Activated T-helper 2 cell treated with anti-CD3 and anti-CD28 coated beads, Interferon-gamma antibody, Interleukin-2, Interleukin-4, amounts not matched to agents 10 μg/mL and 5 μg/mL and 100 μg/mL, durations not matched to agents 14 hours and 24 hours and 36 hours (primary cell): Measurements from ENCODE around the gene AURKAIP1. TPM values are rescaled to one million over a fixed set of nuclear protein-coding genes. Genes with fewer than 3 reads are reported as not detected.
A peak's percentile ranks its signal among the peaks of the same experiment; 100 is the strongest.
"Not testable (repeated sequence)": the region's sequence is repeated elsewhere in the genome, so short reads cannot be mapped to it uniquely, and the experiment has no call there.

Experiments
- DNase-seq: peaks from one replicate; pipeline ENCODE4 v3.0.0; 2021; ENCODE audit warnings: low spot score
- H3K27ac Mint-ChIP-seq: one replicate; pipeline ENCODE4 v1.8.0; 2021; ENCODE audit warnings: mixed read lengths
- H3K27me3 Mint-ChIP-seq: one replicate; pipeline ENCODE4 v1.8.0; 2021; ENCODE audit warnings: low read depth, mixed read lengths
- H3K36me3 Mint-ChIP-seq: one replicate; pipeline ENCODE4 v1.8.0; 2021; ENCODE audit warnings: low read depth, mixed read lengths
- H3K4me1 Mint-ChIP-seq: one replicate; pipeline ENCODE4 v1.8.0; 2021; ENCODE audit warnings: low read depth, mixed read lengths
- H3K4me3 Mint-ChIP-seq: one replicate; pipeline ENCODE4 v1.8.0; 2021; ENCODE audit warnings: low read depth, mild to moderate bottlenecking, moderate library complexity, mixed read lengths
- H3K9me3 Mint-ChIP-seq: one replicate; pipeline ENCODE4 v1.8.0; 2021; ENCODE audit warnings: mixed read lengths
- intact Hi-C: fragments of 100-400 bp; cut with micrococcal nuclease; formaldehyde crosslinking; loops from one replicate; pipeline ENCODE4 v1.15.1; 2023
- total RNA-seq: library from RNA; stranded (reverse); gene quantifications from 2 replicates; pipeline ENCODE4 v1.2.3, GENCODE V29; 2022

The AURKAIP1 gene
- total RNA-seq, 1 donor from 2014 or later: 133 TPM

GRCh38 chr1:1390675-1391074 is 15.7 kb upstream of the AURKAIP1 start:
- intact Hi-C loops: no loop called here
- peaks cover 95% of the 10 kb centered on the region for H3K36me3 Mint-ChIP-seq
- no peak for DNase-seq
- H3K4me3 Mint-ChIP-seq: no peak overlapping the region
- no peaks in the 10 kb centered on the region for H3K9me3 Mint-ChIP-seq
- no peak overlapping the region for H3K27ac Mint-ChIP-seq
- H3K4me1 Mint-ChIP-seq: peaks cover 4% of the 10 kb centered on the region
- H3K27me3 Mint-ChIP-seq: no peaks in the 10 kb centered on the region

GRCh38 chr1:1388078-1388472 is 13.1 kb upstream of the AURKAIP1 start:
- Mint-ChIP-seq H3K4me3 (no peak overlapping the region), H3K36me3 (peaks cover 72% of the 10 kb centered on the region), H3K27ac (no peak overlapping the region), H3K9me3 (no peaks in the 10 kb centered on the region), H3K27me3 (no peaks in the 10 kb centered on the region), H3K4me1 (no peaks in the 10 kb centered on the region)
- DNase-seq: no peak
- intact Hi-C loops: no loop called here

- DNase-seq: no peak
- Mint-ChIP-seq H3K27ac (no peak overlapping the region), H3K4me3 (no peak overlapping the region), H3K27me3 (no peaks in the 10 kb centered on the region), H3K36me3 (peaks cover 65% of the 10 kb centered on the region), H3K4me1 (no peaks in the 10 kb centered on the region), H3K9me3 (no peaks in the 10 kb centered on the region)
- intact Hi-C loops: no loop called here
Observed at GRCh38 chr1:1387098-1388077, 12.4 kb upstream of the AURKAIP1 start.

- intact Hi-C loops: no loop called here
- no peak overlapping the region for H3K27ac Mint-ChIP-seq
- DNase-seq: no peak
- H3K4me1 Mint-ChIP-seq: no peaks in the 10 kb centered on the region
- H3K9me3 Mint-ChIP-seq: no peaks in the 10 kb centered on the region
- H3K36me3 Mint-ChIP-seq: peaks cover 52% of the 10 kb centered on the region
- H3K27me3 Mint-ChIP-seq: no peaks in the 10 kb centered on the region
- H3K4me3 Mint-ChIP-seq: no peak overlapping the region
Observed at GRCh38 chr1:1385931-1386330, 10.9 kb upstream of the AURKAIP1 start.

DNA sequence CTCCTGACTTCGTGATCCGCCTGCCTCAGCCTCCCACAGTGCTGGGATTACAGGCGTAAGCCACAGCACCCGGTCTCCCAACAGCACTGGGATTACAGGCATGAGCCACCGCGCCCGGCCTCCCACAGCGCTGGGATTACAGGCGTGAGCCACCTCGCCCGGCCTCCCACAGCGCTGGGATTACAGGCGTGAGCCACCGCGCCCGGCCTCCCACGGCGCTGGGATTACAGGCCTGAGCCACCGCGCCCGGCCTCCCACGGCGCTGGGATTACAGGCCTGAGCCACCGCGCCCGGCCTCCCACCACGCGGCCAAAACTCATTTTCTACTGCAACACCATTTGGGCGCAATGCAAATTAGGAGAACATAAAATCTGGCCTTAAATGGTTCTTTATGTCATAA is 10.3 kb upstream of the AURKAIP1 start:
- H3K4me1 Mint-ChIP-seq, DNase-seq, H3K27me3 Mint-ChIP-seq, H3K27ac Mint-ChIP-seq, H3K9me3 Mint-ChIP-seq, H3K4me3 Mint-ChIP-seq, intact Hi-C loops: not testable (repeated sequence)
- peaks cover 46% of the 10 kb centered on the region for H3K36me3 Mint-ChIP-seq

DNA sequence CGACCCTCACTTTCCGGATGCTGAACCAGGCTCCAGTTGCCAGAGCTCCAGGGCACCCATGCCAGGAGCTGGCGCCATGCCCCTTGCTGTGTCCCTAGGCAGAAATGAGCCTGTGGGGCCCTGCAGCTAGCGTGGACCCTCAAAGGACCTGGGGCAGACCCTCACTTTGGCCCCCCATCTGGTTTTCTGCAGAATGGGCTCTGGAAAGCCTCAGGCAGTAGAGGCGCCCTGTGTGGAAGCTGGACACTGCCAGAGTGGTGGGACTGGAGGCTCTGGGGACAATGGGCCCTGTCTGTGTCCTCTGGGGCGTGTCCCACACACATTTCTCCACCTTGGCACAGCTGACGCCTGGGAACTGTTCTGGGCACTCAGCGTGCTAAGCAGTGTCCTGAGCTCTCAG is 6.3 kb upstream of the AURKAIP1 start:
- no peak overlapping the region for H3K4me3 Mint-ChIP-seq
- H3K9me3 Mint-ChIP-seq: no peaks in the 10 kb centered on the region
- intact Hi-C loops: no loop called here
- H3K4me1 Mint-ChIP-seq: peaks cover 7% of the 10 kb centered on the region
- no peak for DNase-seq
- H3K36me3 Mint-ChIP-seq: peaks cover 7% of the 10 kb centered on the region
- H3K27me3 Mint-ChIP-seq: no peaks in the 10 kb centered on the region
- H3K27ac Mint-ChIP-seq: no peak overlapping the region

GRCh38 chr1:1380860-1381259 is 5.9 kb upstream of the AURKAIP1 start:
- Mint-ChIP-seq H3K36me3 (peaks cover 3% of the 10 kb centered on the region), H3K4me1 (peaks cover 7% of the 10 kb centered on the region), H3K27me3 (no peaks in the 10 kb centered on the region), H3K4me3 (no peak overlapping the region), H3K27ac (no peak overlapping the region), H3K9me3 (no peaks in the 10 kb centered on the region)
- DNase-seq: no peak
- intact Hi-C loops: no loop called here

DNA sequence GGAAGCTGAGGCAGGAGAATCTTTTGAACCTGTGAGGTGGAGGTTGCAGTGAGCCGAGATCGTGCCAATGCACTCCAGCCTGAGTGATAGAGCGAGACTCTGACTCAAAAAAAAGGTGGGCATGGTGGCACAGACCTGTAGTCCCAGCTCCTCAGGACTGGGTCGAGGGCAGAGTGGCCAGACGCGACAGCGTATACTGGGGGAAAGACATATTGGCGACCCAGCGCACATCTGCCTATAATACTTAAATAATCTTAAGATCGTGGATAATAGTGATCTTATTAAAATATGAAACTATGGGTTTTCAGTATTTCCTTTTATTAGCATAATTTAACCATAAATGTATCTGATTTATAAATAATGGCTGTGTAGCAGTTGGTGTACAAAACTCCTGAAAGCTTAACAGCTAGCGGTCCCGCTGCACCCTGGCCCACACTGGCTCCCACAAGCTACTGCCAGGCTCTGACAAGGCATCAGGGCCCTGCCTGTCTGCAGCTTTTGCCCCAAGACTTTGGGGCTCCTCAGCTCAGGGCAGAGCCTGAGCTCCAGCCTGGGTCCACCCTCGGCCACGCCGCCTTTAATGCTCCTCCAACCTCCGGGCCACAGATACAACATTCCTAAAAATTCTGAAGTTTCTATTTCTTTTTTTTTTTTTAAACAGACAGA is 2.7 kb upstream of the AURKAIP1 start:
- Mint-ChIP-seq H3K9me3 (no peaks in the 10 kb centered on the region), H3K4me3 (no peak overlapping the region), H3K36me3 (peaks cover 12% of the 10 kb centered on the region), H3K27ac (no peak overlapping the region), H3K4me1 (peaks cover 14% of the 10 kb centered on the region), H3K27me3 (no peaks in the 10 kb centered on the region)
- DNase-seq: no peak
- intact Hi-C loops: loop anchor here (10.0 kb wide), 1 partner anchor 73 kb away; the partner anchor contains the start of genes ACAP3 and PUSL1

DNA sequence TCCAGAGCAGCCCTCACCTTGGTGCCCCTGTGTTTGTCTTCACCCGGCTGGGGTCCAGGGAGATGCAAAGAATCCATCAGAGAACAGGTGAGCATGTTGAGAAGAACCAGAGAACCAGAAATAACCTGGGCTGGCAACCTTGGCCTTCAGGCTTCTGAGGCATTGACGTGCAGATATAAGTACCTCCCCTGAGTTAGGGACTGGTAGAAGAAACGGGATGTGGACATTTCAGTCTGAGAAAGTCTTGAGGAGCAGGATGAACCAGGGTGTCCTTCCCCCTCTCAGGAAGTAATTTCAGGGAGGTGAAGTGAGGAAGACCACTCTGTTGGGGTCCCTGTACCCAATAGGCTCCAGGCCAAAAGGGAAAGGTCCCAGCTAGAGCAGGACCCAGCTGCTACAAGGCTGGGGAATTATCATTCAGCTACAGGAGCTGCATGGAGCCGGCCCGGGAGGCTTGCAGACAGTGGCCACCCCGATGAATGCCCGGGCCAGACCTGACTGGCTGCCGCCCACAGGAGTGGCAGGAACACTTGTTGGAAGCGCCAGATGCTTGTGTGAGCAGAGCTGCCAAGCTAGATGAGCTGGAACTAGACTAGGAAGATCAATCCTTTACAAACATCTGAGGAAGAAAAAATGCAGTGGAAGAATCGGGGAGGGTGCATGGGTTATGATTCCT is 1.7 kb upstream of the AURKAIP1 start:
- Mint-ChIP-seq H3K27ac (peak overlapping the region; percentile 95), H3K4me1 (peaks cover 16% of the 10 kb centered on the region)

DNA sequence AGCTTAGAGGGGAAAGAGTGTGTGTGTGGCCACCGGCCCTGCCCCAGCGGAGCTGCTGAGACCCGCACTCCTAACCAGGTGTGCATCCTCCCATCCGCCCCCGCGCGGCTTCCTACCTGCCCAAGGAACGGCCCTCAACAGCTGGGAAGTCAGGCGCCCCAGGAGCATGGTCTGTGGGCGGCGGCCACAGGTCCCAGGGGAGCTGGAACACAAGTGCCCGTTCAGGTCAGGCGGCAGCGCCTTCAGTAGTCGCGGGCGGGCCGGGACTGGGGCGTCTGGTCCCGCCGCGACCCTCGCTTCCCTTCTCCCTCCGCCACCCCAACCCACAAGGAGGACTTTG is 448 bp downstream of the AURKAIP1 start:
- no peaks in the 10 kb centered on the region for H3K9me3 Mint-ChIP-seq
- peak overlapping the region; percentile 33 for H3K27ac Mint-ChIP-seq

More for the DNA sequence above, 1.7 kb upstream of the AURKAIP1 start:
- H3K36me3 Mint-ChIP-seq: peaks cover 15% of the 10 kb centered on the region
- H3K4me3 Mint-ChIP-seq: peak overlapping the region; percentile 87
- DNase-seq: no peak
- no peaks in the 10 kb centered on the region for H3K27me3 Mint-ChIP-seq
- H3K9me3 Mint-ChIP-seq: no peaks in the 10 kb centered on the region
- intact Hi-C loops: loop anchor here (10.0 kb wide), 1 partner anchor 72 kb away; the partner anchor contains the start of genes ACAP3 and PUSL1

GRCh38 chr1:1373815-1374588 is 1.0 kb downstream of the AURKAIP1 start:
- H3K36me3 Mint-ChIP-seq: peaks cover 15% of the 10 kb centered on the region
- DNase-seq: no peak
- H3K27me3 Mint-ChIP-seq: no peaks in the 10 kb centered on the region
- peaks cover 16% of the 10 kb centered on the region for H3K4me1 Mint-ChIP-seq
- no peaks in the 10 kb centered on the region for H3K9me3 Mint-ChIP-seq
- intact Hi-C loops: loop anchor here (2.0 to 10.0 kb wide), 2 partner anchors 25 to 69 kb away; partner anchors contain the start of genes ACAP3, DVL1 and PUSL1
- H3K4me3 Mint-ChIP-seq: peak overlapping the region; percentile 87
- H3K27ac Mint-ChIP-seq: no peak overlapping the region

More for the DNA sequence above, 448 bp downstream of the AURKAIP1 start:
- Mint-ChIP-seq H3K4me1 (peaks cover 16% of the 10 kb centered on the region), H3K4me3 (peak overlapping the region; percentile 87), H3K27me3 (no peaks in the 10 kb centered on the region), H3K36me3 (peaks cover 15% of the 10 kb centered on the region)
- DNase-seq: no peak
- intact Hi-C loops: loop anchor here (2.0 to 10.0 kb wide), 2 partner anchors 26 to 70 kb away; partner anchors contain the start of genes ACAP3, DVL1 and PUSL1
